HG02852 (cell line): Measurements from ENCODE around the gene GRM4.
"Not testable (repeated sequence)": the region's sequence is repeated elsewhere in the genome, so short reads cannot be mapped to it uniquely, and the experiment has no call there.

ENCODE experiments used
- ATAC-seq: cut with Tn5 transposase; IDR thresholded peaks from one replicate; pipeline ENCODE4 v1.9.1; 2021; ENCODE audit warnings: mild to moderate bottlenecking, moderate library complexity; ENCODE audit not compliant: unreplicated experiment

The GRM4 gene

GRCh38 chr6:34027445-34027936 is 118.4 kb downstream of the GRM4 start:
- no peak for ATAC-seq

GRCh38 chr6:34025861-34026260 is 120.0 kb downstream of the GRM4 start:
- no peak for ATAC-seq

GRCh38 chr6:34025112-34025807 is 120.6 kb downstream of the GRM4 start:
- ATAC-seq: no peak

- ATAC-seq: no peak
Measured at GRCh38 chr6:34022873-34023255, 123.0 kb downstream of the GRM4 start.

- no peak for ATAC-seq
Measured at GRCh38 chr6:34022250-34022872, 123.5 kb downstream of the GRM4 start.

DNA sequence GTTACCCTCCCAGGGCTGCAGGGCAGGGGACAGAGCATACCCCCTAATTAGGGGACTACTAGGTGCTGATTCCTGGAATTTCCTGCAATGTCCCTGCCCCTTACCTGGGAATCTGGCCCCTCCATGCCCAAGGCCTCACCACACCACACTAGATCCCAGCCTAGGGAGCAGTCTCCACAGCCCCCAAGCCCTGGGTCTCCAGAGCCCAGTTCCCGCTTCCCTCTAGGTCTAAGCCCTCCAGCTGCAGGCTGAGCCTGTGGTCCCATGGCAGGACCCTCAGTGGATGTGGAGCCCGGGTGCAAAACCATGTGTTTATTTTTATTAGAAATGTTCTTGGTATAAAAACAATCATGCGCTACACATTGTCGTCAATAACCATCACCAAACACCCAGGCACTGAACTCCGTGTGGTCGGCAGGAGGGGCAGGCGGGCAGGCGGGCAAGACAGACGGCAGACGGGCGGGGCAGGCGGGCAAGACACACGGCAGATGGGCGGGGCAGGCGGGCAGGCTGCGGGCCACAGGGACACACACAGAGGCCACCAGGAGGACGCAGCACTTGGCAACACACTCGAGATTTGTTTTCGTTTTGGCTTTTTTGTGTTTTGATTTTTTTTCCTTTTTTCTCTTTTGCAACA is 124.2 kb downstream of the GRM4 start:
- no peak for ATAC-seq

DNA sequence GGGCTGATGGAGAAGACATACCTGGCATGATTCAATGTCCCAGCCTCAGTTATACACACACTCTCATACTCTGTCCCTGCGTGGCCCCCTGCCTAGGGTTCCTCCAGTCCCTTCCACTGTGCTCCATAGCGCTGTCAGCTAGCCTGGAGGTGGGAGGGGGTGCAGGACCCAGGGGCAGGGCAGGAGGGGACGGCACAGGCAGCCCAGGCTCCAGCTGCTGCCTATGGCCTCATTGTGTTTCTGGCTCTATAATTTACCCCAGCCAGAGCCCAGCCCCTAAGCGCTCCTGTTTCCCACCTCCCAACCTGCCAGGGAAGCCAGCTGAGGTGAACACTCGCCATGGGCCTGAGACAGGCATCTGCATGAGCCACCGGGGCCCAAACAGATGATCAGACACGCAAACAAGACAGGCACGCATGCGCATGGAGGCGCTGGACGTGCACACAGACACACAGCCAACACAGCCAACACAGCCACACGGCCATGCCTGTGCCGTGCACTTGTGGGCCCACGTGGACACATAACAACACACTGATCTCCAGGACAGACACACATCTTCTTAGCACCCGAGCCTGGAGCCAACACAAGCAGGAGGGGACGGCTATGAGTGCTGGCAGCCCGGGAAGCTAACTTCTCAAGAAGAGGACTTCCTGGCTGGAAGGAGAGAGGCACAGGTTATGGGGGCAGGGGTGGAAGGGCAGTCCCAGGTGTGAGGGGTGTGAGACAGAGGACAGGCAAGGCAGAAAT is 124.9 kb downstream of the GRM4 start:
- no peak for ATAC-seq

DNA sequence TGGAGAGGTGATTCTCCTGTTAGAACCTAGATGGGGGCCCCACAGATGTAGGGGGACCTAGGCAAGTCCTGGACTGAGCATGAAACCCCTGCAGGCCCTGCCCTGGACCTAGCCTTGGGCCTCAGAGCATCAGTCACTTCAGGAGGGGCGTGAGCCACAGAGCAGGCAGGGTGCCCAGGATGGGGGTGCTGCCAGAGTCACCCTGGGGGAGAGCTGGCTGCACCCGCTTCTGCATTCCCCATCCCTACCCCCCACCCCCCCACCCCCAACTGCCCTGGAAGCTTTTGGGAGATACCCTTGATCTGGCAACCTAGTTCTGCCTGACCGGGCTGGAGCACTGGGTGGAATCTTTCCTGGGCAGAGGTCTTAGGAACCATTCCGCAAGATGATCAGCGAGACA is 125.6 kb downstream of the GRM4 start:
- no peak for ATAC-seq

DNA sequence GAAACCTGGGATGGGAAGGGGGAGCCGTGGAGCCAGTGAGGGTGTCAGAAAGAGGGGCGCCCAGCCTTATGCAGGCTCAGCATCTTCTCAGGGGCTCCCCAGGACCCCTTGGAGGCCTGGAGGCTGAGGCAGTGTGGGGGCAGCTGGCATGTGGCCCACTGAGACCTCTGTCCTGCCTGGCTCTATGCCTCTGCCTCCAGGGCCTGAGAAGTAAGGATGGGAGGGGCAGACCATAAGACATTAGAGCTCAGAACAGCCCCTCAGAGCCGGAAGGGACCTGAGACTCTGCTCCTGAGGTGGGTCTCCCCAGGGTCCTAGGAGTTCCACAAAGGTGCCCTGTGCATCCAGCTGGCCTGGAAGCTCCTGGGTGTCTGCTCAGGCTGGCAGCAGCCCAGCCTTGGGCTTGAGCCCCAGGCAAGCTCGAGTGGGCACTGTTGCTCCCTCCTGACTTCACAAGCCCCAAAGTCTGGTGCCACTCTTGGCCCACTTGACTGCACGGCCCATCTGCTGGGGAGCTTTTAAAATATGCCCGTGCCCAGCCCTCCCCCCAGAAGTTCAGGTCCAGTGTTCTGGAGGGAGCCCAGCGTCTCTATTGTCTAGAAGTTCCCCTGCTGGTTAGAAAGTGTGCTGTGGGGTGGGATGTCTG is 126.8 kb downstream of the GRM4 start:
- ATAC-seq: no peak

GRCh38 chr6:34018026-34018425 is 127.9 kb downstream of the GRM4 start:
- ATAC-seq: no peak

- no peak for ATAC-seq
Measured at GRCh38 chr6:34017106-34017805, 128.6 kb downstream of the GRM4 start.

DNA sequence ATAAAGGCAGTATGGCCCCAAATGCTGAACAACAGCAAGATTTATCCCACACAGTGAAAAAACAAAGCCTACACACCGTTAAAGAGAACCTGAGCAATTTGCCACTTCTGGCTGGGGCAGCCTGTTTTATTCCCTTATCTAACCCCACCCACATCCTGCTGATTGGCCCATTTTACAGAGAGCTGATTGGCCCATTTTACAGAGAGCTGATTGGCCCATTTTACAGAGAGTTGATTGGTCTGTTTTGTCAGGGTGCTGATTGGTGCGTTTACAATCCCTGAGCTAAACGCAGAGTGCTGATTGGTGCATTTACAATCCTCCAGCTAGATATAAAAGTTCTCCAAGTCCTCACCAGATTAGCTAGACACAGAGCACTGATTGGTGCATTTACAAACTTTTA is 129.3 kb downstream of the GRM4 start:
- ATAC-seq: not testable (repeated sequence)

DNA sequence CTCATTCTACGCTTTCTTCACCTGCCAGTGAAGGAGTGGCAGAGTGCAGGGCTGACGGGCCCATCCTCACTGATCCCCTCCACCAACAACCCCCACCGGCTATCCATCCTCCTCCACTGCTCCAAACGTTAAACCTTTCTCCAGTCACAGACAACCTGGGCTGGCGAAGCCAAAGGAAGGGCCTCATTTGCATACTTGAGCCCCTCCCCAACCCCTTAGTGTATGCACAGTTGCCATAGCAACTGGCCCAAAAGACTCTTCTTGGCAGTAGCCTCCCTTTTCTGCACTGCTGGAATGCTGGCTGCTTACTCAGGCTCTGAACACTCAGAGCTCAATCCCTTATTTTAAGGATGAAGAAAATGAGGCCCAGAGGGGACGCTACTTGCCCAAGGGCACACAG is 130.3 kb downstream of the GRM4 start:
- no peak for ATAC-seq

DNA sequence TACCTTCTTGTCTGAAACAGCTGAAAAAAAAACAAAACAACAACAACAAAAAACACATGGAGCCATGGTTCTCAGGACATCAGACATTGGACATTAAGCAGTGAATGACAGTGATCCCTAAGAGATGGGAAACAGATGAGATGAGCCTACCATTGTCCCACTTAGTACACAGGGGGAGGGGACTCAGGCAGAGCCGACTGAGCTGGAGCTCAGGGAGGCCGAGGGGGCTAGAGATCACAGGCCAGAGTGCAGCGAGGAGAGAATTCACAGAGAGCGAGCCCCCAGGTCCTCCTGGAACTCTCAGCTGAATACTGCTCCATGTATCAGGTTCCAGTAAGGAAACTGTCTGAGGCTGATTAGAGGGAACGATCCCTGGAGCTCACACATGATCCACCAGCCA is 134.6 kb downstream of the GRM4 start:
- no peak for ATAC-seq

DNA sequence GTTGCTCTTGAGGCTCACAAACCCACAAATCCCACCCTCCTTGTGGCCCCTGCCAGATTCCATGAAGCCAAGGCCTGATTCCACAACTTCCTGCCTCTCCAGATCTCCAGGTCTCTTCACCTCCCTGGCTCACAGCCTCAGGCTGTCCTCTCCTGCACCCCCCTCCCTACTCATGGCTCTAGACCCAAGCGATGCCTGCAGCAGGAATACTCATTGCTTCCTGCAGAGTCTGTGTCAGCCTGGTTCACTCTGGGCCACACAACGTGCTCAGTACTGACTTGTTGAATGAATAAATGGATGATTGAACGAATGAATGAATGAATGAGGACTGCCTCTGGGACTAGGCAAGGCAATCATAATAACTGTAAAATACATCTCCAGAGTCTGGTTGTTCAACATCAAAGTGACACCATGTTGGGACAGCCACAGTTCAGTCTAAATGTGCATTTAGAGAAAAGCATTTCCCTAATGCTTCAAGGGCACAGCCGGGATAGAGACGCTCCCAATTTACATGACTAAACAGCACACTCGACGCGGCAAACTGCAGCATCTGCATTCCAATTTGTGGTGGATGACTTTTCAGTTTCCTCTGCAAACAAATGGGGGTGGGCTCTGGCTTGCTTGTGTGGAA is 139.9 kb downstream of the GRM4 start:
- no peak for ATAC-seq

DNA sequence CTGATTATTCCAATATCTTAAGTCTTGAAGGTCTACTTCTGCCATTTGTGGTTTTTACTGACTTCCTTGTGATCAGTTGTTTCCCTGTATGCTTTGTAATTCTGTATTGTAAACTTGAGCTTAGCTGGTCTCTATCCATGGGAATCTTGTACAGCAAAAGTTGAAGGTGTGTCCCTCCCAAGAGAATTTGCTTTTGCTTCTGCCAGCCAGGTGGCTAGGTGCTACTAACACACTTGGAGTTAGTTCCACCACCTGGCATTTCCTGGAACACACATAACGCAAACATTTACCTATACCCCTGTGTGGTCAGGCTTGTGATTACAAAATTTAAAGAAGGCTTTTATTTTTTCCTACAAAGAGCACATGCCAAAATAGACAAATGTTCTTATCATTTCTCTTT is 141.2 kb downstream of the GRM4 start:
- ATAC-seq: no peak

GRCh38 chr6:34003962-34004361 is 141.9 kb downstream of the GRM4 start:
- no peak for ATAC-seq

GRCh38 chr6:34001706-34002621 is 143.9 kb downstream of the GRM4 start:
- ATAC-seq: no peak

DNA sequence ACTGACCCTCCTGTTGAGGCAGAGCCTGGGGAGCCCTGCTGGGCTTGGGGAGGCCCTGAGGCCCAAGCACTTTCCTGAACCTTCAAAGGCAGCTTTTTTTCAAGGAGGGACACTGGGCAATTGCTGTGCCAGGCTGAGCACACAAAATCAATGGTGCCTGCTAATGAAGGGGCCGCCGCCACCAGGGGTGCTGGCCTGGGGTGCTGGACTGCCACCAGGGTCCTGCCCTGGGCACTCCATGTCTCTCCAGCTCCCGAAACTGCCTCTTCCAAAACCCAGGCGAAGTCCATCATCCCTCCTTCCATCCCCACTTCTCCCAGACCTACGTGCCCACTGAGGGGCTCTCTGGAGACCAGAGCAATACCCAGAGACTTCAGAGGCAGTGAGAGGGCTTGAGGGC is 145.6 kb downstream of the GRM4 start:
- ATAC-seq: no peak
